Measurements from ENCODE around the gene EFNA5. TPM values are rescaled to one million over a fixed set of nuclear protein-coding genes. Genes with fewer than 3 reads are reported as not detected.

Gene EFNA5
- total RNA-seq, 3 donors from 2014 or later (not counting 1 experiment from before 2014, with no cell fraction given): 2.2 to 8.1 (median 4.3) TPM

DNA sequence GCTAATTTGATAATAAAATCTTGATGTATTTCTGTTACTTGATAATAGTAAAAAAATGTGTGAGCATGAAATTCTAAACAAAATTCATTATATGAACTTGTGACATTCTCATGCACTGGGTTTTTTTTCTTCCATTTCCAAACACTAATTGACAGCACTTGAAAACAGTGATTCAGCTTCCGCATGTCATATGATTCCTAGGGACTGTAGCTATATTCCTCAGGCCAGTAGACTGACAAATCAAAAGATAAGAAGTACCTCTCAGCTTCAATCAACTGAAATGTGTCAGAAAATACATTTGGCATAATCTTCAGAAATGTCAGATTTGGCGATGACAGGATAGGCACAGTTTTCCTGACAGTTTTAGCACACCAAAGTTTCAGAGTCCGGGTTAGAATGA is 52.5 kb downstream of the EFNA5 start:
- TF ChIP-seq, protein P1, sequence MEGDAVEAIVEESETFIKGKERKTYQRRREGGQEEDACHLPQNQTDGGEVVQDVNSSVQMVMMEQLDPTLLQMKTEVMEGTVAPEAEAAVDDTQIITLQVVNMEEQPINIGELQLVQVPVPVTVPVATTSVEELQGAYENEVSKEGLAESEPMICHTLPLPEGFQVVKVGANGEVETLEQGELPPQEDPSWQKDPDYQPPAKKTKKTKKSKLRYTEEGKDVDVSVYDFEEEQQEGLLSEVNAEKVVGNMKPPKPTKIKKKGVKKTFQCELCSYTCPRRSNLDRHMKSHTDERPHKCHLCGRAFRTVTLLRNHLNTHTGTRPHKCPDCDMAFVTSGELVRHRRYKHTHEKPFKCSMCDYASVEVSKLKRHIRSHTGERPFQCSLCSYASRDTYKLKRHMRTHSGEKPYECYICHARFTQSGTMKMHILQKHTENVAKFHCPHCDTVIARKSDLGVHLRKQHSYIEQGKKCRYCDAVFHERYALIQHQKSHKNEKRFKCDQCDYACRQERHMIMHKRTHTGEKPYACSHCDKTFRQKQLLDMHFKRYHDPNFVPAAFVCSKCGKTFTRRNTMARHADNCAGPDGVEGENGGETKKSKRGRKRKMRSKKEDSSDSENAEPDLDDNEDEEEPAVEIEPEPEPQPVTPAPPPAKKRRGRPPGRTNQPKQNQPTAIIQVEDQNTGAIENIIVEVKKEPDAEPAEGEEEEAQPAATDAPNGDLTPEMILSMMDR (IDR thresholded peaks at IDR 0.05): no peak
- no peak overlapping the region for H3K4me3 ChIP-seq (ENCODE audit: low read length)
- H3K27ac Mint-ChIP-seq: no peak overlapping the region
- ATAC-seq (no peak), DNase-seq (no peak)
- intact Hi-C loops (cut with micrococcal nuclease): no loop called here
- no peaks in the 10 kb centered on the region for H3K9me3 Mint-ChIP-seq
- H3K4me3 Mint-ChIP-seq: no peak overlapping the region
- peaks cover 5 to 26% of the 10 kb centered on the region in 2 donors for H3K27me3 Mint-ChIP-seq (ENCODE audit: low read depth in 2 of 2)
- no peaks in the 10 kb centered on the region for H3K4me1 ChIP-seq (ENCODE audit: control insufficient read depth, insufficient read depth, low read length)
- H3K27me3 ChIP-seq (ENCODE audit: control insufficient read depth, insufficient read depth, low read length): no peaks in the 10 kb centered on the region
- no peaks in the 10 kb centered on the region for H3K36me3 ChIP-seq (ENCODE audit: control insufficient read depth, insufficient read depth, low read length)
- H3K9me3 ChIP-seq (ENCODE audit: control insufficient read depth, insufficient read depth, low read length): no peaks in the 10 kb centered on the region
- H3K36me3 Mint-ChIP-seq: no peaks in the 10 kb centered on the region
- 84% methylated on average over 3 of the region's 3 CpGs for WGBS (ENCODE audit: insufficient coverage)
- H3K4me1 Mint-ChIP-seq: no peaks in the 10 kb centered on the region
- no peak overlapping the region for H3K27ac ChIP-seq (ENCODE audit: low read length)

DNA sequence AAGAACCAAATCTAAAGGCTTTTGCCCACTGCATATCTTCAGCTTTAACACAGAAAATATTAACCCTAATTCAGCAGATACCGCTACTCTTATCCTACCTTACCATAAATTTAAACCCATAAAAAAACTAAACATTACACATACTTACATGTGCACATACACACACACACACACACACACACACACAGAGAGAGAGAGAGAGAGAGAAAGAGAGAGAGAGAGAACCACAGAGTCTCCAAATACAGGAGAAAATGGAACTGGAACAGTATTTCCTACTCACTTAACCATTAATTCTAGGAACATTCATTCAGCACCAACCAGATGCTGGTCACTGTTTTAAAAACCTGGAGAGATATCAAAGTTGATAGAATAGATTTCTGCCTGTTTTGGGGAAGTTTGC is 53.7 kb downstream of the EFNA5 start:
- no peak for ATAC-seq
- no peaks in the 10 kb centered on the region for H3K9me3 Mint-ChIP-seq
- H3K9me3 ChIP-seq (ENCODE audit: control insufficient read depth, insufficient read depth, low read length): no peaks in the 10 kb centered on the region
- H3K27me3 ChIP-seq (ENCODE audit: control insufficient read depth, insufficient read depth, low read length): no peaks in the 10 kb centered on the region
- TF ChIP-seq, protein P1 (IDR thresholded peaks at IDR 0.05): no peak
- no peak overlapping the region for H3K27ac ChIP-seq (ENCODE audit: low read length)
- intact Hi-C loops (cut with micrococcal nuclease): no loop called here
- no peaks in the 10 kb centered on the region for H3K36me3 Mint-ChIP-seq
- H3K36me3 ChIP-seq (ENCODE audit: control insufficient read depth, insufficient read depth, low read length): no peaks in the 10 kb centered on the region
- H3K4me1 ChIP-seq (ENCODE audit: control insufficient read depth, insufficient read depth, low read length): no peaks in the 10 kb centered on the region
- H3K27ac Mint-ChIP-seq: no peak overlapping the region
- peaks cover 5 to 26% of the 10 kb centered on the region in 2 donors for H3K27me3 Mint-ChIP-seq (ENCODE audit: low read depth in 2 of 2)
- H3K4me3 ChIP-seq (ENCODE audit: low read length): no peak overlapping the region
- no peak for DNase-seq
- WGBS (ENCODE audit: insufficient coverage): 92% methylated on average over 1 of the region's 1 CpG
- H3K4me3 Mint-ChIP-seq: no peak overlapping the region
- no peaks in the 10 kb centered on the region for H3K4me1 Mint-ChIP-seq

DNA sequence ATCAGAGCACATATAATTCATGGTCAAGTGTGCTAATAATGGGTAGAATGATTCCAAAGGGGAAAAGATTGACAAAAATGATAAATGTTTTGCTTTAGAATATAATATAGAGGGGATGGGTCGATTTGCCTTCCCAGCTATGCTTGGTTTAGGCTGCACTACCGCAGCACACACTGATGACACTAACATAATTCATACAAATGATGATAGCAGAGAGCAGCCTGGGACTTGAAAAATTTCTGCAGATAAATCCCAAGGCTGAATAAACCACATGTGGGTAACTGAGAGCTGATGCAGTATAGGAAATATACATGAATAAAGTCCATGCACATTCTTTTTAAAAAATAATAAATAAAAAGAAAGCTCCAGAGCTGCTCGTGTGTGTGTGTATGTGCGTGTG is 54.5 kb downstream of the EFNA5 start:
- no peaks in the 10 kb centered on the region for H3K4me1 ChIP-seq (ENCODE audit: control insufficient read depth, insufficient read depth, low read length)
- no peaks in the 10 kb centered on the region for H3K36me3 Mint-ChIP-seq
- no peaks in the 10 kb centered on the region for H3K9me3 ChIP-seq (ENCODE audit: control insufficient read depth, insufficient read depth, low read length)
- H3K27ac Mint-ChIP-seq: no peak overlapping the region
- WGBS (ENCODE audit: insufficient coverage): 89% methylated on average over 4 of the region's 4 CpGs
- no peaks in the 10 kb centered on the region for H3K36me3 ChIP-seq (ENCODE audit: control insufficient read depth, insufficient read depth, low read length)
- H3K4me3 Mint-ChIP-seq: no peak overlapping the region
- intact Hi-C loops (cut with micrococcal nuclease): no loop called here
- ATAC-seq (no peak), DNase-seq (no peak)
- H3K27ac ChIP-seq (ENCODE audit: low read length): no peak overlapping the region
- peaks cover 5 to 29% of the 10 kb centered on the region in 2 donors for H3K27me3 Mint-ChIP-seq (ENCODE audit: low read depth in 2 of 2)
- H3K27me3 ChIP-seq (ENCODE audit: control insufficient read depth, insufficient read depth, low read length): no peaks in the 10 kb centered on the region
- no peak overlapping the region for H3K4me3 ChIP-seq (ENCODE audit: low read length)
- no peaks in the 10 kb centered on the region for H3K9me3 Mint-ChIP-seq
- no peaks in the 10 kb centered on the region for H3K4me1 Mint-ChIP-seq
- TF ChIP-seq, protein P1 (IDR thresholded peaks at IDR 0.05): no peak

DNA sequence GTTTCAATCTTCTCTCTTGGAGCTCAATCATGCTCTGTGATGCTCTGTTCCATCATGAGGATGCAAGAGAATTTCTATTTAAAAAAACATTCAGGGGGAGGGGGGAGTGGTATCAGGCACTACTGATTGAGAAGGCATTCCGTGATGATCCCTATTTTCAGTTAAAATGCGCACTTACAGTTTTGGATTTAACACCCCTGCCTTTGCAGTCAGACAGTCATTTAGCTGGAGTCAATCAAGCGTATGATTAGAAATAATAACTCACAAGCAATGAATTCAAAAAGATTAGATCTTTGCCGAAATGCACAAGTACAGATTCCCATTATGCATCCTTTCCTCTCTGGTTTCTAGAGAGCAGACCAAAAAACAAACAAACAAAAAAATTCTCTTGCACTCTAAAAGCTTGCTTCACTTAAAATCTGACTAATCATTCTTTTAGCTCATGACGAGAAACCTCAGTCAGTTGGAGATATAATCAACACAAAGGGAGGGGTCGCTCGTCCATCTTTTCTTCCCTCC is 55.4 kb downstream of the EFNA5 start:
- H3K4me3 Mint-ChIP-seq: no peak overlapping the region
- TF ChIP-seq, protein P1 (IDR thresholded peaks at IDR 0.05): no peak
- H3K4me1 ChIP-seq (ENCODE audit: control insufficient read depth, insufficient read depth, low read length): no peaks in the 10 kb centered on the region

More for the DNA sequence above, 55.4 kb downstream of the EFNA5 start:
- H3K27ac ChIP-seq (ENCODE audit: low read length): no peak overlapping the region
- Mint-ChIP-seq H3K27me3 (ENCODE audit: low read depth in 2 of 2) (peaks cover 8 to 38% of the 10 kb centered on the region in 2 donors), H3K9me3 (no peaks in the 10 kb centered on the region), H3K27ac (no peak overlapping the region), H3K4me1 (no peaks in the 10 kb centered on the region), H3K36me3 (no peaks in the 10 kb centered on the region)
- H3K4me3 ChIP-seq (ENCODE audit: low read length): no peak overlapping the region
- no peak for ATAC-seq
- H3K36me3 ChIP-seq (ENCODE audit: control insufficient read depth, insufficient read depth, low read length): no peaks in the 10 kb centered on the region
- H3K9me3 ChIP-seq (ENCODE audit: control insufficient read depth, insufficient read depth, low read length): no peaks in the 10 kb centered on the region
- no peak for DNase-seq
- 83% methylated on average over 5 of the region's 7 CpGs for WGBS (ENCODE audit: insufficient coverage)
- intact Hi-C loops (cut with micrococcal nuclease): no loop called here
- no peaks in the 10 kb centered on the region for H3K27me3 ChIP-seq (ENCODE audit: control insufficient read depth, insufficient read depth, low read length)

Measured in natural killer cell (primary cell).